Peyer's patch (tissue), 4 donors: ENCODE data around the gene CNFN.

ENCODE experiments used
- POLR2A ChIP-seq, 2 donors: fragments of 450-650 bp; IDR thresholded peaks; one replicate each; pipeline ENCODE4 v1.5.1; 2017; ENCODE audit warnings: antibody characterized with exemption in 2 of 2, mild to moderate bottlenecking in 2 of 2, moderate library complexity in 2 of 2
- TF ChIP-seq, protein P1 (sequence below), 6 experiments: fragments of 450-650 bp in 4 of 6; fragments of 200-600 bp in 2 of 6; sonication (generic) in 1 of 6; IDR thresholded peaks; one replicate each; pipeline ENCODE4 v1.5.1; 2017 to 2019; ENCODE audit warnings: antibody characterized with exemption in 6 of 6, mild to moderate bottlenecking in 3 of 6, moderate library complexity in 1 of 6

DNA sequence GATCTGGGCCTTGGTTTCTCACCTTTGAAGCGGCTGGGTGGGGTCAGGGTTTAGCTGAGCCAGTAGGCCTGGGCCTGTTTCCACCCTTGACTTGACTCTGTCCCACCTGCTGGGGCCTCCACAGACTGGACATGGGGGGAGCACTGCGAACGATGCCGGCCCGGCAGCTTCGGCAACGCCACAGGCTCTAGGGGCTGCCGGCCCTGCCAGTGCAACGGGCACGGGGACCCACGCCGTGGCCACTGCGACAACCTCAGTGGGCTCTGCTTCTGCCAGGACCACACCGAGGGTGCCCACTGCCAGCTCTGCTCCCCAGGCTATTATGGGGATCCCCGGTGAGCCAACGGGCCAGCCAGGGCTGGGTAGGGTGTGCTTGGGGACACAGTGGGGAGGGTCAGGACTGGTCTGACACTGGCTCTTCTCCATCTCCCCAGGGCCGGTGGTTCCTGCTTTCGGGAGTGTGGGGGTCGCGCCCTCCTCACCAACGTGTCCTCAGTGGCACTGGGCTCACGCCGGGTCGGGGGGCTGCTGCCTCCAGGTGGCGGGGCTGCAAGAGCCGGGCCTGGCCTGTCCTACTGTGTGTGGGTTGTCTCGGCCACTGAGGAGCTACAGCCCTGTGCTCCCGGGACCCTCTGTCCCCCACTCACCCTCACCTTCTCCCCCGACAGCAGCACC lies 36.6 kb downstream of the CNFN start:
- TF ChIP-seq, protein P1, sequence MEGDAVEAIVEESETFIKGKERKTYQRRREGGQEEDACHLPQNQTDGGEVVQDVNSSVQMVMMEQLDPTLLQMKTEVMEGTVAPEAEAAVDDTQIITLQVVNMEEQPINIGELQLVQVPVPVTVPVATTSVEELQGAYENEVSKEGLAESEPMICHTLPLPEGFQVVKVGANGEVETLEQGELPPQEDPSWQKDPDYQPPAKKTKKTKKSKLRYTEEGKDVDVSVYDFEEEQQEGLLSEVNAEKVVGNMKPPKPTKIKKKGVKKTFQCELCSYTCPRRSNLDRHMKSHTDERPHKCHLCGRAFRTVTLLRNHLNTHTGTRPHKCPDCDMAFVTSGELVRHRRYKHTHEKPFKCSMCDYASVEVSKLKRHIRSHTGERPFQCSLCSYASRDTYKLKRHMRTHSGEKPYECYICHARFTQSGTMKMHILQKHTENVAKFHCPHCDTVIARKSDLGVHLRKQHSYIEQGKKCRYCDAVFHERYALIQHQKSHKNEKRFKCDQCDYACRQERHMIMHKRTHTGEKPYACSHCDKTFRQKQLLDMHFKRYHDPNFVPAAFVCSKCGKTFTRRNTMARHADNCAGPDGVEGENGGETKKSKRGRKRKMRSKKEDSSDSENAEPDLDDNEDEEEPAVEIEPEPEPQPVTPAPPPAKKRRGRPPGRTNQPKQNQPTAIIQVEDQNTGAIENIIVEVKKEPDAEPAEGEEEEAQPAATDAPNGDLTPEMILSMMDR (IDR thresholded peaks at IDR 0.05) = no peak
- no peak for TF ChIP-seq POLR2A (IDR thresholded peaks at IDR 0.05)
